ENCODE data around the gene CPZ.

DNA sequence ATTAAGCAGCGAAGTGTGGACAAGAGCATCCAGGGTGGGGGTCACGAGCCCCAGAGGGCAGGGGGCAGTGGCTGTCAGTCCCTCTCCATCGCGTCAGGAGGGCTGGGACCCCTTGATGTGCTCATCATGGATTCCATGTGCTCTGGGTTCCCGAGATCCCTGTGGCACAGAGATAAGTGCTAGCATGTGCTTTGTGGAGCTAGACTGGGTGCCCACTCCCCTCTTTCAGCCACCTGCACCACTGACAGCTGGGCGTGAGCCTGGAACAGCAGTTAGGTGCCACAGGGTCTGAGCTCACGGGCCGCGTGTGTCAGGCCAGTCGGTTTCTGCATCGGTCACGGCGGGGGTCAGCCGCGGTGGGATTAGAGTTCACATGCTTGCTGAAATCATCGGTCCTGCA is 24.3 kb downstream of the CPZ start:
- TF ChIP-seq CTCF (IDR thresholded peaks at IDR 0.05) (no peak), EZH2 (IDR thresholded peaks at IDR 0.05; ENCODE audit: borderline replicate concordance, insufficient read depth, low read depth, low read length, poor library complexity, severe bottlenecking) (no peak)
